Measurements from ENCODE around the gene EIF3B.
A peak's percentile ranks its signal among the peaks of the same experiment; 100 is the strongest.
"Not testable (repeated sequence)": the region's sequence is repeated elsewhere in the genome, so short reads cannot be mapped to it uniquely, and the experiment has no call there.

The EIF3B gene

GRCh38 chr7:2313450-2314208 lies 41.0 kb upstream of the EIF3B start:
- TF ChIP-seq, protein P1, sequence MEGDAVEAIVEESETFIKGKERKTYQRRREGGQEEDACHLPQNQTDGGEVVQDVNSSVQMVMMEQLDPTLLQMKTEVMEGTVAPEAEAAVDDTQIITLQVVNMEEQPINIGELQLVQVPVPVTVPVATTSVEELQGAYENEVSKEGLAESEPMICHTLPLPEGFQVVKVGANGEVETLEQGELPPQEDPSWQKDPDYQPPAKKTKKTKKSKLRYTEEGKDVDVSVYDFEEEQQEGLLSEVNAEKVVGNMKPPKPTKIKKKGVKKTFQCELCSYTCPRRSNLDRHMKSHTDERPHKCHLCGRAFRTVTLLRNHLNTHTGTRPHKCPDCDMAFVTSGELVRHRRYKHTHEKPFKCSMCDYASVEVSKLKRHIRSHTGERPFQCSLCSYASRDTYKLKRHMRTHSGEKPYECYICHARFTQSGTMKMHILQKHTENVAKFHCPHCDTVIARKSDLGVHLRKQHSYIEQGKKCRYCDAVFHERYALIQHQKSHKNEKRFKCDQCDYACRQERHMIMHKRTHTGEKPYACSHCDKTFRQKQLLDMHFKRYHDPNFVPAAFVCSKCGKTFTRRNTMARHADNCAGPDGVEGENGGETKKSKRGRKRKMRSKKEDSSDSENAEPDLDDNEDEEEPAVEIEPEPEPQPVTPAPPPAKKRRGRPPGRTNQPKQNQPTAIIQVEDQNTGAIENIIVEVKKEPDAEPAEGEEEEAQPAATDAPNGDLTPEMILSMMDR (IDR thresholded peaks at IDR 0.05; ENCODE audit: low read depth, low read length, missing control alignments): no peak
- peak overlapping the region; percentile 88 for H3K4me3 ChIP-seq (ENCODE audit: low read depth, low read length)
- in situ Hi-C loops (cut with HindIII; ENCODE audit: low pct_ligation_motif_present, low sequenced_read_pairs): no loop called here
- peak overlapping the region; percentile 80 for H3K27ac ChIP-seq
- H3K27me3 ChIP-seq (replicated peaks): no peaks in the 10 kb centered on the region
- no peaks in the 10 kb centered on the region for H3K36me3 ChIP-seq (replicated peaks)
- no peak for DNase-seq

- Histone ChIP-seq H3K4me3 (ENCODE audit: low read depth, low read length) (peak within 1 kb of the TSS; percentile 88), H3K27me3 (replicated peaks) (no peaks in the 10 kb centered on the region), H3K36me3 (replicated peaks) (no peaks in the 10 kb centered on the region), H3K27ac (peak within 1 kb of the TSS; percentile 80)
- in situ Hi-C loops (cut with HindIII; ENCODE audit: low pct_ligation_motif_present, low sequenced_read_pairs): no loop called here
- TF ChIP-seq, protein P1 (IDR thresholded peaks at IDR 0.05; ENCODE audit: low read depth, low read length, missing control alignments): no peak
- peak; percentile 70 for DNase-seq
Measured at GRCh38 chr7:2314209-2314955, 40.2 kb upstream of the EIF3B start, which contains the start of gene SNX8. Gene SNX8 (minus strand): TSS chr7:2314441. CDS start chr7:2314421, 20 bp downstream.

DNA sequence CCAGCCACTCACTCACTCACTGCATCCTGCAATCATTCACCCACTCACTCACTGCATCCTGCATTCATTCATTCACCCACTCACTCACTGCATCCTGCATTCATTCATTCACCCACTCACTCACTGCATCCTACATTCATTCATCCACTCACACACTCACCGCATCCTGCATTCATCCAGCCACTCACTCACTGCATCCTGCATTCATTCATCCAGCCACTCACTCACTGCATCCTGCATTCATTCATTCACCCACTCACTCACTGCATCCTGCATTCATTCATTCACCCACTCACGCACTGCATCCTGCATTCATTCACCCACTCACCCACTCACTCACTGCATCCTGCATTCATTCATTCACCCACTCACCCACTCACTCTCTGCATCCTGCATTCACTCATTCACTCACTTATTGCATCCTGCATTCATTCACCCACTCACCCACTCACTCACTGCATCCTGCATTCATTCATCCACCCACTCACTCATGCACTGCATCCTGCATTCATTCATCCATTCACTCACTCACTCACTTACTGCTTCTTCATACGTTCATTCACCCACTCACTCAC lies 39.6 kb upstream of the EIF3B start:
- in situ Hi-C loops (cut with HindIII; ENCODE audit: low pct_ligation_motif_present, low sequenced_read_pairs); H3K27ac ChIP-seq; H3K4me3 ChIP-seq (ENCODE audit: low read depth, low read length); DNase-seq; H3K36me3 ChIP-seq (replicated peaks); H3K27me3 ChIP-seq (replicated peaks): not testable (repeated sequence)

GRCh38 chr7:2315787-2316186 lies 38.8 kb upstream of the EIF3B start:
- no peaks in the 10 kb centered on the region for H3K36me3 ChIP-seq (replicated peaks)
- no peak overlapping the region for H3K4me3 ChIP-seq (ENCODE audit: low read depth, low read length)
- no peak for DNase-seq
- H3K27ac ChIP-seq: no peak overlapping the region
- no peaks in the 10 kb centered on the region for H3K27me3 ChIP-seq (replicated peaks)
- in situ Hi-C loops (cut with HindIII; ENCODE audit: low pct_ligation_motif_present, low sequenced_read_pairs): no loop called here
- TF ChIP-seq, protein P1 (IDR thresholded peaks at IDR 0.05; ENCODE audit: low read depth, low read length, missing control alignments): no peak

- no peak for DNase-seq
- Histone ChIP-seq H3K4me3 (ENCODE audit: low read depth, low read length) (no peak overlapping the region), H3K27me3 (replicated peaks) (no peaks in the 10 kb centered on the region), H3K27ac (no peak overlapping the region), H3K36me3 (replicated peaks) (no peaks in the 10 kb centered on the region)
- TF ChIP-seq, protein P1 (IDR thresholded peaks at IDR 0.05; ENCODE audit: low read depth, low read length, missing control alignments): no peak
- in situ Hi-C loops (cut with HindIII; ENCODE audit: low pct_ligation_motif_present, low sequenced_read_pairs): no loop called here
Measured at GRCh38 chr7:2316578-2316977, 38.0 kb upstream of the EIF3B start.

All from brain microvascular endothelial cell (primary cell).